SW 1271 (cell line): ENCODE measurements around the gene HACE1.

ENCODE experiments used
- DNase-seq, 2 experiments: peaks; one replicate each; lab custom pipeline; 2025; lab: John Stamatoyannopoulos, UW

The HACE1 gene

DNA sequence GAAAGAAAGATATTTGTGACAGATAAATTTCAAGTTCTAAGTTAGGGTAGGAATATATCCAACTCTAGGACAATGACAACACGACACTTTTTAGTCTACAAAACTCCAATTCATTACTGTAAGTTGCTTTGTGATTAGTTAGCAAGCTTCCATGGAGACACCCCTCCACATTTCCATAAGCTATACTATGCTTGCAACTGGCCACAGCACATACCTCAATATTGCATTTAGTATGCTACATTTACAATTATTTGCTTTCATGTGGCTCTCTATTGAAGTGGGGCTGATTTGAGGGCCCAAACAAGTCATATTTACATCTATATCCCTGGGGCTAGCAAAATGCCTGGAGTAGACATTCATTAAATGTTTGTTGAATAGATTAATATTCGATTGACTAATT lies 129.3 kb downstream of the HACE1 start:
- no peak for DNase-seq

DNA sequence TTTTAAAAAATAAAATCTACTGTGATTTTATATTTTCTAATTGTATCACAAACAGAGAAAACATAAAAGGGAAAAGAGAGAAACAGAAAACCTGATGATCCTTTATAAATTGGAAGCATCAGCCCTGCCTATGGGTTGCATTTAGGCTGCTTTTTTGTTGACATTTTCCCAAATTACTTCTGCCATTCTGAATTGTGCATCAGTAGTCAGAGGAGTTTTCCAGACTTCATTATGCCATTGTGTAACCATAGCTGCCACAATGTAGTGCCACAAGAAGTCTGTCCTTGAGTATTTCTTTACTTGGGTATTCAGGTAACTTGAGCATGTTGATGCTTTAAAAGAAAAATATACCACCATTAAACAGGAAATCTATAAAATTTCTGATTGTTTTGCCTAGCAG lies 130.3 kb downstream of the HACE1 start:
- DNase-seq = no peak

DNA sequence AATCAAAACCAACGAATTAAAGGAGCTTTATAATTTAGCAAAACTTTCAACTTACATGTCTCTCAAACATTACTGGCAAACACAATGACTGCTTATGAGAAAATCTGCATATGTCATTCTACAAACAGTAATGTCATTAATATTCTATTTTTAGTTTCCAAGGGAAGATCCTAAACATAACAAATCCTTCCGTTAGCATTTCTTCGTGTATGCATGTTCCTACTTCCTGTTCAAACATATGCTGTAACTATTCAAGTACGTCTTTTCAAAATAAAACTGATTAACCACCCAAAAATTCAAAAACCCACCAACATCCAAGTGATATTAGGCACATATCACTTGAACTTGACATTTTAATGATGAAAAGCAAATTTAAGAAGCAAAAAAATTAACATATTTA lies 131.3 kb downstream of the HACE1 start:
- DNase-seq = no peak

DNA sequence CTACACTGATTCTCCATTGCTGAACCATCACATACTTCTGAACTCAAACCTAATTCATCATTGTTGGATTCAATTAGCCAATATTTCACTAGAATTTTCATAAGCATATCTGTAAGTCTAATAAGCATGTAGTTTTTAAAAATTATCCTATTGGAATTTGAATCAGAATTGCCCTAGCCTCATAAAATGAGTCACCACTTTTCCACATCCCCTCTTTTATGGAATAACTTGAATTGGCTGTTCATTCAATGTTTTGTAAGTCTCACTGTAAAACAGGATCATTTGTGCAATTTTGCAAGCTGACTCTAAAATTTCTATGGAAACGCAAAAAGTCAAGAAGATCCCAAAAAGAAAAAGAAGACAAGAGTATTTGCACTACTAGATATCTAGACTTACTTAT lies 141.0 kb downstream of the HACE1 start:
- no peak for DNase-seq

DNA sequence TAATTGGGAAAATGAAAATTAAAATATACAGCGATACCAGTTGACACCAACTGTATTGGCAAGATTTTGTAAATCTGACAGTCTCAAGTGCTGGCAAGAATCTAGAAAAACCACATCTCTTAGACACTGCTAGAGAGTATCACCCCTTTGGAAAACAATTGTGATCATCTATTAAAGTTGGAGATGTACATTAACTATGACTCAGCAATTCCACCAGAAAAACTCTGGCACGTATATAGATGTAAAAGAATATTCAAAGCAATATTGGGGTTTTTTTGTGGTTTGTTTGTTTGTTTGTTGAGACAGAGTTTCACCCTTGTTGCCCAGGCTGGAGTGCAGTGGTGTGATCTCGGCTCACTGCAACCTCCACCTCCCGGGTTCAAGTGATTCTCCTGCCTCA lies 142.9 kb downstream of the HACE1 start:
- no peak for DNase-seq

DNA sequence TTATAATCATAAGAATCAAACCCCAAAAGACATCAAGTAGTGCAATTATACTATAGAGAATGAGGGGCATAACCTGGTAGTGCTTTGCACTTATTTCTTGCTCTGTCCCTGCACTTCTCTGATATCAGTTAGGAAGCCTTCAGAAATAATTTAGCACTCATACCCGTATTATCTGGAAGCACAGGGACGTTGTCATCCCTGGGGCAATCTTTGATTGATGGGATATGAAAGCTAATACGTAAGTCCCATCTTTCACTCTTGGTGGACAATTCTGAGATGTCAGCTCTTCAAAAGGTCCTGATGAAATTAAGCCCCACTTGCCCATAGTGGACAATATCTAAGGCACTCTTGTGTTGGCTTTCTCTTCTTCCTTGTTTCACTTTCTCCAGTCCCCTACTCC lies 144.9 kb downstream of the HACE1 start:
- no peak for DNase-seq

DNA sequence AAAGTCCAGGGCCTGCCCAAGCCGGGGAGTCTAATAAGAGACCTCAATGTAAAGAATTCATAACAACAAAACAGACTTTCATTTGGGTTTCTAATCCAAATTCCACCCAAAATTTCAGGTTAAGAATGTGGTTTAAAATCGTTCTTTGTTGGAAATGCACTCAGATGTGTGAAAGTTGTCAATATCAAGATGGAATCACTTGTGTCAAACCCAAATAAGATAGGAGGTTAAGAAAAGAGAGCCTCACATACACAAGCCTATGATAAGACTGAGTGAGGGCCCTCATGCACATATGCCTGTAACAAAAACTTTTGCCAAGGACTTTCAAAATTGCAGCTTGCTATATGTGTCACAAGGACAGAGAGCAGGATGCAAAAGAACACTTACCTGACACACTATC lies 145.7 kb downstream of the HACE1 start:
- DNase-seq = no peak

DNA sequence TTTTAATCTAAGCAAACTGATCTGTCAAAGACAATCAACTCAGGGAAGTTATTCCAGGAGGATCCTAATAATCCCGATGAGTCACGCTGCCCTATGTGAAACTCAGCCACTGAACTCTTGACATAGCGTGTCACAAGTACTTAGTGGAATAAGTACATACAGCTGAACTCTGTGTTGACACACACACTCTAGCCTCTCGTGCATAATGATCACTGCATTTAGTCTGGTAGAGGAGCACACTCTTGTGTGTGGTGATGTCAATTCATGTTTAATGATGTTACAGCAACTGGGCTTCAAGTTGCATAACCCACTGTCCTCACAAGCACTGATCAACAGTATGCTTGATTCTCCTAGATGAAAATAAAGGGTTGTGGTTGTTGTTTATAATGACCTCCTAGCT lies 148.3 kb downstream of the HACE1 start:
- no peak for DNase-seq

DNA sequence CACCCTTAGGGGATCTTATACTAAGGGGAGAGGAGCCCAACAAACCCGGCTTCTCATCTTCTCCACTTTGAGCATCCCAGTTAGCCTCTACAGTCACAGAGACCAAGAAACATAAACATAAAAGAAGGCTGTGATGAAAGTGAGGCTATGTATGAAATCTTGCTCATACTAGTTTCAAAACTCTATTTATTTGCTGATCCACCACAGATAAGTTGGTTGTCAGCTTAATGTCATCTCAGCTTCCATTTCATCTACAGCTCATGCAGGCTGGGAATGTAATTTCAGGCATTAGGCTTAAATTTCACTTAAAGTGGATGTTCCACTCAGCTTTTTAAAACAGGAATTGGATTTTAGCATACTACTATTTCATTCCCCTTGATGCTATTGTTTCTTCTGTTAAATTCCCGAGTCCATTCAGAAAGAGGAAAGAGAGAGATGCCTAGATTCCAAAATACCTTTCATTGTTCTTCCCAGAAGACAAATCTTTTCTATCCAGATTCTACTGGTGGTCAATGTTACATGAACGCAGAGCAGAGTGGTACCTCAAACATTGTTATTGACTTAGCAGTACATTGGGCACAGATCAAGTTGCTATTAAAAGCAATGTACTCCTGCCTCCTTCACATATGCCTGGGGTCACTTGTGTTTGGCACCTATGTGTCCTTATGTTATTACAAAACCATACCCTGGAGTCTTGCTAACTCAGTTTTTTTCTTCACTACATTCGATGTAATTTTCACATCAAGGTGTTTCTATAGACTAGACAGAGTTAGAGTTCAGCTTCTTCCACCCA lies 149.0 kb downstream of the HACE1 start:
- no peak for DNase-seq

DNA sequence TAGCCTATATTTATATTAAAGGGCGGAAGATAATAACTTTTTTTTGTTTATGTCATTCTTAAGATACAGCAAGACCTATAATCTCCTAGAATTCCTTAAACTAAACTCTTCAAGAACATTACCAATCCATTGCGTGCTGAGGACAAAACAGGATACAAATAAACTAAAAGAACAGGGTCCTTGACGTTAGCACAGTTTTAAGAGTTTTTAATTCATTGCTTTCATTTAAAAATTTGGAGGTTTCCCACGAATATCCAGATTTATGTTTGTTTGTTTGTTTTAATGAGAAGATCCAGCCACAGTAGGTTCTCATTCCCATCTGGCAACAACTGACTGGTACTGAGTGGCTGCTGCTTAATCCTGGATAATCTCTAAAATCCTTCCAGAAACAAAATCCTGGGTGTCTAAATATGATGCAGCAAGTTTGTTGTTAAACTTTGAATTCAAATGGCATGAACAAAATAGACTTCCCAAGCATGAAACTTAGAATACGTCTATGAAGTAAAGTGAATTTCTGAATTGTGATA lies 153.7 kb downstream of the HACE1 start:
- no peak for DNase-seq

DNA sequence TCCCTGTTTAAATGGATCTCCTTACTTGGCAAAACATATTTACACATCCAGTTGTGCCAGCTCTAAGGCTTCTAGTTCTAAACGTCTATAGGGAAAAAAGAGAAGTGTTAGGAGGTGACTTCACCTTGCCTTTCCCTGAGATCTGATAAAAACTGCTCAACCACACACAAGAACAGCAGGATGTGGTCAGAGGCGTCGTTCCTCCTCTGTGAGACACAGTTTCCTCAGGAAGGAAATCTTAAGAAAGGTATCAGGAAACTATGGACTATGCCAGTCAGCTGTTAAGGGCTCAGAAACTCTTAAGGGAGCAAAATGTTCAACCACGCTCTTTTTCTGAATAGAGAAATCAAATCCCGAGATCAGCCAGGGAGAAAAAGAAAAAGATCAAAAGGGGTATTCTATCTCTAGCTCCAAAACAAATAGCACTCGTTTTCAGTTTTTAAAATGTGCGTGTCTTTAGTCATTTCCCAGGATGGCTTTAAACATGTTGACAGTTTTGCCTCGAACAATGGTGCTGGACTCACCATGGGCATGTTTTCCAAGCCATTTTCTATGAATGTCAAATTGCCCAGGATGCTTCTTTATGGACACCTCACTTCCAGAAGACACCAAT lies 154.5 kb downstream of the HACE1 start:
- DNase-seq = peak; percentile 50 to 81

DNA sequence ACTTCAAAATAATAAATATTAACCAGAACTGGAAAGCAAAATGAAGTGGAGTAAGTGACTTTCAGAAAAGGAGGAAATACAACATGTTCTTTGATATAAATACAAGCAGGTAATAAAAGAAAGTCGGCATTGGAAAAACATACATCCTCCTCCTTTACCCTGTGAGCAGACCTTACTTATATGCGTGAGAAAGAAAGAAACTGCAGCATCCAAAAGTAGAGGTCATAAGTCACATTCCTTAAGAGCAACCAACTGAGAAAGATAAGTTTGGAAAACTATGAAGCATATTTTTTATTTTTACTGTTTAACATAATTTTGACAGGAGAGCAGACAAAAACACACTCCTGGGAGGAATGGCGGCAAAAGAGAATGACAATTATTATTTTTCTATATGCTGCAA lies 155.5 kb downstream of the HACE1 start:
- DNase-seq = no peak

DNA sequence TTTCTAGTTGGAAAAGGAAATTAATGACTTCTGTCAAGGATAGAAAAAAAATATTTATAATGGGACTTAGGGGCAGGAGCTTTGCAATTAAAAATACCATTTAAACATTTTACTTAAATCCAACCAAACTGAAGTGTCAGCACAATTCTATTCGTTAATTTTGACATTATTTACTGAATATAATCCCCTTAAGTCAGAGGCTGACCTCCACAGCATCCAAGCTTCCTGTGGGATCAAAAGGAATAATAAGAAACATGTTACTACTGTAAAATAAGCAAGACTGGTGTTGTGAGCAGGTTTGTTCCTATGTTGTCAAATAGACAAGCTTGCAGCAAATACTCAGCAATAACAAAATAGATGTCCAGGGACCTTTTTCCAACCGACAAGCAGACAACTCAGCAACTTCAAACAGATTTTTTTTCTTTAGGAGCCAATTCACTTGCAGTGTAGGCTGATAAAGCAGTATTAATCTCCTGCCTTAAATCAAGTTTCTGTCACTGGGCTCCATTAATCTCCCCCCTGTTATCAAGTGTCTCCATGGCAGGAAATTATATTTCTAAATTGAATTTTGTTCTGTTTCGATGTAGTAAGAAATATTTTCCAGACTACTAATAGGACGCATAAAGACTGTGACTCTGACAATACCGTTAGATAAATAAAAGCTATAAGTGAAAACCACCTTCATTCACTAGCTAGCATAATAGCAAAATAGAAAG lies 157.4 kb downstream of the HACE1 start:
- no peak for DNase-seq

DNA sequence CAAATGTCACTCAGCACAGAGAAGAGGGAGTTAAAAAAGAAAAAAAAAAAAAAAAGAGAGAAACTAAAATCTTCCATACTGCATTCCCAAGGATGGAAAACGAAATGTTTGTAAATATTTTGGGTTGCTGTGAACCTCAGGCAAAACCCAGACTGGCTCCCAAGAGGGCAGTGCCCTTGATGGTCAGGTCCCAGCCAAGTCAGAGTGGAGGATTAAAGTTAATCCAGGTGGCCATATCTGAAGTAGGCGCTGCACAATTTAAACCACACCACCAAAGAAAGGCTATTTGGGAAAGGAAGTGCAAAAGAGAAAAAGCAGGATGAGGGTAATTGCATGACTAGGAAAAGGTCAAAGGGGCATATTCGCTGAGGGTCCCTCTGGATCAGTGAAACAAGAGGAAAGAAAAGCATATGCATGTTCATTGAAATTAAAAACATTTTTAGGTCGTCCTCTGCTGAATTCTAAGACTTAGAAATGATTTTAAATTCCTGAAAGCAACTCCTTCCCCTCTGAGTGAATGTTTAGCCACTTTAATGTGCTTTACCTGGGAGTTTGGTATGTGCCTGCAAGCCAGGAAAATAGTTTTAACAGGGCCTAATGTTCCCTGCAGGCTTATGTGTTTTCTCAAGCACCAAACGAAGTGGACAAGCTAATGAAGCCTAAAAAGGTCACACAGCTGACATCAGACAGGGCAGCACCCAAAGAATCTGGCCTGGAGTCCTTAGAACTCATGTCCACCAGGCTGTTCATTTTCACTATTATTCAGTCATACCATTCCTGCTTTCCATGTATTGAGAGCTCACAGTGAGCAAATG lies 159.1 kb downstream of the HACE1 start:
- DNase-seq = no peak

DNA sequence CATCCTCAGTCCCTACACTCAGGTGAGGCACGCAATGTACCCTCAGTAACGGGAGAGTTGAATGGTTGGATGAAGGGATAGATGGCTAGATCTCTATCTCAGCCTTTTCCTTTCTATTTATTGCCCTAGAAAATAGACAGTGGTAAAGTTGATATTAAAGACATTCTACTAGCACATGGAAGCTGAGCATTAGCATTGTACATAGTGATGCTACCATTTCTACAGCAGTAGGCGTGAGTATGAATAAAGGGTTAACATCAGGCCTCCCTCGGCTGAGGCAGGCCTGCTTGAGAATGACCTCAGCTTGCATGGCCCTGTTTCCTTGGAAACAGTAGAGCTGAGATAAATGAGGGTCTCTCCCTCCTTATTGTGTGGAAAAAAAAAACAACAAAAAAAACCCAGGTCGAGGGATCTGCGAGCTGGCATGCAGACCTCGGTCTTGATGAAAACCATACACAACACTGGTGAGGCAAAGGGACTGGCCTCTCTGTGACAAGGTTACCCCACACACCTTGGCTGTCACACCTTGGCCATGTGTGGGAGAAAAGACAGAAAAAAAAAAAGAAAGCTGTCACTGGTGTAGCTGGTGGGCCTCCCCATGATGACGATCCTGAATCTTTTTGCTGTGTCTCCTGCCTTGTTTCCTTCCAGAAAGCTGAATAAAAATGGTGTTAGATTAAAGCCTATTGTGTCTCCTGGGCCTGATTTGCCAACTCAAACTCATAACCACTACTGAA lies 160.0 kb downstream of the HACE1 start:
- no peak for DNase-seq

DNA sequence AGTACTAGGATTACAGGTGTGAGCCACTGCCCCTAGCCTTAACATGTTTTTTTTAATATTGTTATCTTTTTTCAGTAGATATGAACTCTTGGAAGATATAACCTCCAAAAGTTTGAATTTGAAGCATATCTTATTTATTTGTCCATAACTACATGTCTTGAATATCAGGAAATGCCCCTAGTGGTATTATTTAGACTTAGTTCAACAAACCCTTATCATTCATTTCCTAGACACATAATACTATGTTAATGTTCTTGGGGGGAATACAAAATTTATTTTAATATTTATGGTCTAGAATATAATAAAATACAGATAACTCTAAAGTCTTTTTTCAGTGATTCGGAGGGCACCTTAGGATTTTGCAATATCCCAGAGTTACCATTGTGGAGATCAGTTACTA lies 160.7 kb downstream of the HACE1 start:
- no peak for DNase-seq

DNA sequence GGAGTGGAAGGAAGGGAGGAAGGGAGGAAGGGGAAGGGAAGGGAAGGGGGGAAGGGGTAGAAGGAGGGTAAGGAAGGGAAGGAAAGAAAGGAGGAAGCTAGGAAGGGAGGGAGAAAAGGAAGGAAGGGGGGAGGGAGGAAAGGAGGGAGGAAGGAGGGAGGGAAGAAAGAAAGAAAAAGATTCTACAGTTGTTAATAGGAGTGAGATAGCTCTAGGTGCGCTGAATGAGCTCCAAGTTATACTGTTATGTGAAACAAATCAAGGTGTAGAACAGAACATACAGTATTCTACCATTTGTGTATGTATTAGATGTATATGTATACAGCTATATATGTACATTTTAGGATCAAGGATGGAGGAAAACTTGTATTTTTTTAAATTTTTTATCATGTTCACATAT lies 167.7 kb downstream of the HACE1 start:
- no peak for DNase-seq

DNA sequence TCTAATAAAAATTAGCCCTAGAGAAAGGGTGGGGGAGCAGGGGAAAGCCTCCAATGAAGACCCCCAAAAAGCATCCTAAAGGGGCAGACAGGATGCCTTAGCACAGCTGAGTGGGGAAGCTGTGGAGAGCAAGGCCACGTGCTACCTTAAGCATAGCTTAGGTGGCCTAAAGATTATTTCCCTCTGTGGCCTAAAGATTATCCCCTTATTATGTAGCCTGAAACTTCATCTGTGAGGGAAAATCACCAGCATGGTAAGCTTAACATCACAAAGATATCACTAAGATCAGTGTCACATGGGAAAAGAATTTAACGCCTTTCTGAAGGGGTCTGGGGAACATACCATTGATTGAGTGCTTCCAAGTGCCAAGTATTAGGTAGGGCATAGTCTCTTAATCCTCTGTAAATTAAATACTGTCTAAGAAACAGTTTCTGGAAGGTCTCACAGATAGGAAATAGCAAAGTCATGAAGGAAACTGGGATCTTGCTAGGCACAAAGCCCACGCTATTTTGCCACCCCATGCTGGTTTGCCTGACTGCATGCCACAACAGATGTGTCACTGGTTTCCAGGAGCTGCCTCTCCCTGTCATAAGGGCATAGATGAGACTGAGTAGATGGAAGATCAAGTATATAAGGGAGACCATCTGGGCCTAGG lies 170.0 kb downstream of the HACE1 start:
- peak; percentile 16 to 45 for DNase-seq

DNA sequence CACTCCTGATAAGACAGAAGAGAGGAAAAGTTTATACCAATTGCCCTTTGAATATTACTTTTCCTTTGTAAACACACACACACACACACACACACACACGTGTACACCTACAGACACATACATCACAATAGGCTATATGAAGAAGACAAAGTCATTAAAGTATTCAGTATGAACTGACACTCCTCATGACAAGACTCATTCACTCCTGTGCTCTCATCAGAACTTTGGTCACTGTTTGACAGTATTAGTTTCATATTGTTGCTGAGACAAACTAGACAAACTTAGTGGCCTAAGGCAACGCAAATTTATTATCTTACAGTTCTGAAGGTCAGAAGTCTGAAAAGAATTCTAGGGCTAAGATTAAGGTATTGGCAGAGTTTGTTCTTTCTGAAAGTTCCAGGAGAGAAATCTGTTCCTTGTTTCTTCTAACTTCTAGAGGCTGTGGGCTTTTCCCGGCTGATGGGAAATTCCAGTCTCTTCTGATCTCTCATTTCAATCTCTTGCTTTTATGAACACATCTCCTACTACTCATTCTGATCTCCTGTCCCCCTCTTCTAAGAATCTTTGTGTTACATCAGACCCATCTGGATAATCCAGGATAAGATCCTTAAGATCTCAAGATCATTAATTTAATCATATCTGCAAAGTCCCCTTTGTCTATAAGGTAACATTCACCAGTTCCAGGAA lies 171.3 kb downstream of the HACE1 start:
- DNase-seq = no peak

DNA sequence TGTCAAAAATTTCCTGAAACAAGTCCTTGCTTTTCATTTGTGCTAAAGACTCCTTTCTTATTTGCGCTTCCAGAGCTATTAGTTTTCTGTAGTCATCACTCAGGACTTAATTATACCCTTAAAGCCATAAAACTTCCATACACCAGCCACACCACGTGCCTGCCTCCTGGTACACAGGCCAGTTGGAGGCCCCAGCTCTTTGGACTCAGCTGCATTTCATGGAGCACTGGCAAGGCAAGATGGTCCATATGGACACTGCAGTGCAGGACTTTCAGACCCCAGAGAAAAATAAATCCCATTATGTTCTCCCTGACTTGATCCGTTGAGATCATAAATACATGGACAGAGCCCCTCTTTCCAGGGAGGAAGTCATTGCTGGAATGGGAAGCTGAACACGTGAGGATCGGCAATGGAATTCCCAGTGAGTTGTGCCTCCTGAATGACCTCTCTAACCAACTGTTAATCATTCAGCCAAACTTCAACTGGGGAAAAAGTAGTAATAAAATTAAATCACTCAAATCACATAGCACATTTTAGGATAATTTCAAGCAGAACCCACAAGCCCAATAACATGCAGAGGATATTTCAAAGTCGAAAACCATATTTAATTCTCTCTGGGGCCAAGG lies 173.1 kb downstream of the HACE1 start:
- DNase-seq = no peak
